Activated B cell treated with CpG ODN at 0.5 μM for 24 hours (primary cell): Measurements from ENCODE around the gene USP9Y. TPM values are rescaled to one million over a fixed set of nuclear protein-coding genes. Genes with fewer than 3 reads are reported as not detected.

ENCODE experiments used
- ATAC-seq: fragments of 200-7000 bp; cut with Tn5 transposase; one replicate; pipeline ENCODE4 v1.10.0; 2021; ENCODE audit warnings: low read depth, mild to moderate bottlenecking, moderate library complexity
- CTCF ChIA-PET: fragments of 350-600 bp; sonication (Branson Sonifier 250); formaldehyde crosslinking; loops from one replicate; lab custom pipeline; 2021; ENCODE audit warnings: antibody characterized with exemption; lab: Charles Lee
- POLR2A ChIA-PET: fragments of 350-600 bp; sonication (Branson Sonifier 250); formaldehyde crosslinking; loops from one replicate; lab custom pipeline; 2021; ENCODE audit warnings: antibody characterized with exemption; lab: Charles Lee
- DNase-seq: peaks from one replicate; pipeline ENCODE4 v3.0.0; 2022
- H3K27ac Mint-ChIP-seq: one replicate; pipeline ENCODE4 v1.8.0; 2020; ENCODE audit warnings: mixed read lengths
- H3K27me3 Mint-ChIP-seq: one replicate; pipeline ENCODE4 v1.8.0; 2021; ENCODE audit warnings: mixed read lengths
- H3K36me3 Mint-ChIP-seq: one replicate; pipeline ENCODE4 v1.8.0; 2021; ENCODE audit warnings: low read depth, mixed read lengths
- H3K4me1 Mint-ChIP-seq: one replicate; pipeline ENCODE4 v1.8.0; 2021; ENCODE audit warnings: mixed read lengths
- H3K4me3 Mint-ChIP-seq: one replicate; pipeline ENCODE4 v1.8.0; 2020; ENCODE audit warnings: mild to moderate bottlenecking, mixed read lengths
- H3K9me3 Mint-ChIP-seq: one replicate; pipeline ENCODE4 v1.8.0; 2020; ENCODE audit warnings: mixed read lengths
- CTCF ChIP-seq: fragments of 200-600 bp; IDR thresholded peaks from one replicate; pipeline ENCODE4 v1.8.0; 2022; ENCODE audit warnings: antibody characterized with exemption, mild to moderate bottlenecking
- intact Hi-C: fragments of 100-400 bp; cut with micrococcal nuclease; formaldehyde crosslinking; loops from one replicate; pipeline ENCODE4 v1.15.1; 2024
- total RNA-seq: library from RNA; stranded (reverse); gene quantifications from 2 replicates; pipeline ENCODE4 v1.2.3, GENCODE V29; 2022

USP9Y gene
- total RNA-seq, 1 donor from 2014 or later = 29.3 TPM

- Mint-ChIP-seq H3K27ac (no peak overlapping the region), H3K27me3 (peaks cover 2% of the 10 kb centered on the region), H3K36me3 (no peaks in the 10 kb centered on the region), H3K4me3 (no peak overlapping the region), H3K4me1 (no peaks in the 10 kb centered on the region), H3K9me3 (no peaks in the 10 kb centered on the region)
- TF ChIP-seq CTCF = no peak
- ATAC-seq (no peak), DNase-seq (no peak)
- POLR2A ChIA-PET = no interaction called here
- CTCF ChIA-PET = no interaction called here
- intact Hi-C loops = no loop called here
Measured at GRCh38 chrY:12898604-12899003, 197.6 kb downstream of the USP9Y start.

- ATAC-seq (peak; percentile 89), DNase-seq (peak; percentile 65)
- ChIA-PET POLR2A (interaction anchor here (0.6 to 1.0 kb wide), 4 partner anchors 243 to 799 kb away, joined by 4 to 7 read pairs (median 4); partner anchors contain the start of genes TMSB4Y and UTY), CTCF (no interaction called here)
- Mint-ChIP-seq H3K9me3 (no peaks in the 10 kb centered on the region), H3K27ac (peak within 1 kb of the TSS; percentile 99), H3K4me3 (peak within 1 kb of the TSS; percentile 99), H3K4me1 (peaks cover 24% of the 10 kb centered on the region), H3K36me3 (peaks cover 27% of the 10 kb centered on the region), H3K27me3 (no peaks in the 10 kb centered on the region)
- no peak for TF ChIP-seq CTCF
- intact Hi-C loops = loop anchor here (1.0 to 10.0 kb wide), 4 partner anchors 242 to 798 kb away; partner anchors contain the start of genes TMSB4Y and UTY
Measured at GRCh38 chrY:12904618-12905516, 203.8 kb downstream of the USP9Y start, which contains the start of gene DDX3Y. Gene DDX3Y, plus strand, starts transcription at chrY:12904868. Its CDS starts 69 bp downstream, at chrY:12904937.

GRCh38 chrY:12905517-12905872, 204.5 kb downstream of the USP9Y start:
- H3K36me3 Mint-ChIP-seq = peaks cover 33% of the 10 kb centered on the region
- no peak for TF ChIP-seq CTCF
- H3K27ac Mint-ChIP-seq = peak overlapping the region; percentile 99
- ChIA-PET CTCF (no interaction called here), POLR2A (no interaction called here)
- H3K4me1 Mint-ChIP-seq = peaks cover 27% of the 10 kb centered on the region
- intact Hi-C loops = loop anchor here (1.0 to 10.0 kb wide), 4 partner anchors 242 to 798 kb away; partner anchors contain the start of genes TMSB4Y and UTY
- ATAC-seq (peak; percentile 46), DNase-seq (peak; percentile 43)
- peak overlapping the region; percentile 99 for H3K4me3 Mint-ChIP-seq
- H3K9me3 Mint-ChIP-seq = no peaks in the 10 kb centered on the region
- no peaks in the 10 kb centered on the region for H3K27me3 Mint-ChIP-seq

- TF ChIP-seq CTCF = no peak
- Mint-ChIP-seq H3K9me3 (no peaks in the 10 kb centered on the region), H3K36me3 (peaks cover 35% of the 10 kb centered on the region), H3K27me3 (no peaks in the 10 kb centered on the region), H3K4me1 (peaks cover 27% of the 10 kb centered on the region), H3K4me3 (peak overlapping the region; percentile 99), H3K27ac (peak overlapping the region; percentile 99)
- CTCF ChIA-PET = no interaction called here
- ATAC-seq (no peak), DNase-seq (no peak)
- intact Hi-C loops = loop anchor here (1.0 to 10.0 kb wide), 4 partner anchors 243 to 797 kb away; partner anchors contain the start of genes TMSB4Y and UTY
- POLR2A ChIA-PET = no interaction called here
Measured at GRCh38 chrY:12905895-12906294, 204.9 kb downstream of the USP9Y start.

Other genes starting within 250 kb of the USP9Y start
- 90.9 and 102 TPM in 2 replicates for gene DDX3Y, start 203.6 kb downstream of the USP9Y start, total RNA-seq